GM10847 (cell line): Measurements from ENCODE around the gene CDC42BPG.

Experiments
- POLR2A ChIP-seq: IDR thresholded peaks from 2 replicates; pipeline ENCODE4 v1.6.1; 2011; ENCODE audit not compliant: insufficient read length; ENCODE audit errors: extremely low read depth

Gene CDC42BPG

DNA sequence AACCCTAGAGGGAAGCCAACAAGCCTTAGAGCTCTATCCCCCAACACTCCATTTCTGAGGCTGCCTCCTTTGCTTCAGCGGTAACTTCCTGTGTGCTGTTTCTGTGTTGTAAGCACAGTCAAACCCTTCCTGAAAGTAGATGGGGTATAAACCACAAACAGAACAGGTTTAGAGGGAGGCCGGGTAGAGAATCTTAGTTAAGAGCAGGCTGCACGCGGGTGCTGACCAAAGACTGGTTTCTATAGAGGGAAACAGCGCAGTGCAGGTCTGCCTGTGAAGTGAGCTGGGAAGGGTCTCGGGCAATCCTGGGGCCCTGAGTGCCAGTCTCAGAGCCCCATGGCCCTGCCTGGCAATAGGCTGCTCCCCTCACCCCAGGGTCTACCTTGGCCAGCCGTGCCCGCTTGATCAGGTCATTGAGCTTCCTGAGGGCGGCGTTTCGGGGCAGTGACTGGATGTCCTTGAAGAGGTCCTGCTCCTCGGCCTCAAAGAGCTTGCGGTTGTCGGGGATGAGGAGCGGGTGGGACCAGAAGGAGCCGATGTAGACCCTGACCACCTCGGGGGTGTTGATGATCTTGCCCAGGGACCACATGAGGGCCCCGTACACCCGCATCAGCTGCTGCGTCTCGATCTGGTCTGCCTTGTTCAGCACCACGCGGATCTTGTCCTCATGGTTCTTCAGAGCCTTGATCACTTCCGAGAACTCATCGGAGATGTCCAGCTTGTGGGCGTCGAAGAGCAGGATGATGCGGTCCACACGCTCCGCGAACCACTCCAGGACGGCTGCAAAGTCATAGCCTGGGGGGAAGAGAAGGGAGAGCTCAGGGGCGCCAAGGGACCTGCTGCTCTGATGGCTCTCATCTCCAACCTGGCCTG, 15.3 kb upstream of the CDC42BPG start:
- peak; percentile 23 for TF ChIP-seq POLR2A

DNA sequence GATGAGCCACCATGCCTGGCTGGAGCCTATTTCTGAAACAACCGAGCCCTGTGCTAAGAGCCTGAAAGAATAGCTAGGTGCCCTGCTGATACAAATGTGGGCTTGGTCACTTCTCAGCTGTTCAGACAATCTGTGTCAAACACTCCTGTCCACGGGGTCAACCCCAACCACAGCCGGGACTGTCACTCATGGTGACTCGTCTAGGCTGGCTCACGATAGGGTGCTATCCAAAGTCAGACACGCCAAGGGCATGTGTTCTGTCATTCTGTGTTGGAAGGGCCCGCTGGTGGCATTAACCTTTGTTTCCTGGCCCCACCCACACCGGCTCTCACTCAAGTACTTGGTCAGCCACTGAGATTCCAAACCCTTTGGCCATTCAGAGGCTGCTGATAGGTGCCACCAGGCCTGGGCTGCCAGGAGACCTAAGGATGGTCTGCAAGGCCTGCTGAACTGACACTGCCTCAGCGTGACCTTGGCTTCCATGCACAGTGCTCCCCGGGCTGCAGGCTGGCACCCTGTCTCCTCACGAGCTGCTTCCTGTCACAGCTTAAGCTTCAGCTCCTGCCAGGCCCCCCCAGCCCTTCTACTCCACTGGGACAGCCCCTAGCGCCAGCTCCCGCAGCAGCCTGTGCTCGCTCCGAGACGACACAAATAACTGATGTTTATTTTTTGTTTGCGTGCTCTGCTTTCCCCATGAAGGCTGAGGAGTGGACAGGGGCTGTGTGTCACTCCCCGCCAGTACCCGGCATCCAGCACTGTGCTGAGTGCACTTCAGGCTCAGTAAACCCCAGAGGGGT, 14.2 kb upstream of the CDC42BPG start:
- no peak for TF ChIP-seq POLR2A

DNA sequence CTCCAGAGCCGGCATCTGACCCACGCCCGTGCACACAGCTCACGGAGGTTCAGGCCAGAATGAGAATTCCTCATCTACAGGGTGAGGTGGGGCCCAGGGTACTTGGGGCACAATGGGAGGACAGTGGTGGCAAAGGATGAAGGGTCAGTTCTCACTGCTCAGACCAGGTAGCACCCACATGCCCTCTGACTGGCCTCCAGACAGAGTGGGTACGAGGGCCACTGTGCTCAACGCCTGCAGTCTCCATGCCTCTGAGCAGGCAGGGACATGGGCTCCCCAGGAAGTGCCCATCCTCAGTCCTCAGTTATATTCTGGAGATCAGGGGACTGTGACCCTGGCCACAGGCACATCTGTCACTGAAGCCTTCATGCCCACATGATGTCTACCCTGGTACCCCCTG, 13.0 kb upstream of the CDC42BPG start:
- no peak for TF ChIP-seq POLR2A

DNA sequence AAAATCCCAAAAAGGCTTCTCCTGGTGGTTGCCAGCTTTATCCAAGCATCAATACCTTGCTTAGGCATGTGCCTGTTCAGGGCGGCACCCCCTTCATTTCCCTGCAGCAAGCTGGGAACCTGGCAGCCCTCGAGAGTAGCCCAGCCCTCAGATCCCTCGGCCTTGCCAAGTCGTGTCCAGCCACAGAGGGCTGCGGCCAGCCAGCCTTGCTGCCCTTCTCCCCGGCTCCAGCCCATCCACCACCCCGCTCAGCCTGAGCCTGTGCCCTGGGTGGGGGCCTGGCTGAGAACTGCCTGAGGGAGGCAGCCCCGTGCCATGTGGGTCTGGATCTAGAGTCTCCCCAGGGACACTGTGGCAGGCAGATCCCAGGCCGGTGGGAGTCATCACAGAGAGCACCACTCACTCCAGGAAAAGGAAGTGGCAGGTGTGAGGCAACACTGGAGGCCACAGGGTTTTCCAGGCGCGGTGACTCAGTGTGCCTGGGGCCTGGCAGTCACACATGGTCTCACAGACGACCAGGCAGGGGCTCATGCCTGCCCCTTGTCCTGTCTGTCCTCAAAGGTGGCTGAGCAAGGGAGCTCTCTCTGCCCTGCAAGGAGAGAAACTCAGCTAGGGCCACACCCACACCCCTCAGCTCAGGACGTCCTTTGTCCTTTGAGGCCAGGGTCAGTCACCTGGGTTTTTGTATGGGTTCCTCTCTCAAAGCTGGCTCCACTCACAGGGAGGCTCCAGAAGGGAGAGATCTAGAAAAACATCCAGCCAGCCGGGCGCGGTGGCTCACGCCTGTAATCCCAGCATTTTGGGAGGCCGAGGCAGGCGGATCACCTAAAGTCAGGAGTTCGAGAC, 12.2 kb upstream of the CDC42BPG start:
- no peak for TF ChIP-seq POLR2A

DNA sequence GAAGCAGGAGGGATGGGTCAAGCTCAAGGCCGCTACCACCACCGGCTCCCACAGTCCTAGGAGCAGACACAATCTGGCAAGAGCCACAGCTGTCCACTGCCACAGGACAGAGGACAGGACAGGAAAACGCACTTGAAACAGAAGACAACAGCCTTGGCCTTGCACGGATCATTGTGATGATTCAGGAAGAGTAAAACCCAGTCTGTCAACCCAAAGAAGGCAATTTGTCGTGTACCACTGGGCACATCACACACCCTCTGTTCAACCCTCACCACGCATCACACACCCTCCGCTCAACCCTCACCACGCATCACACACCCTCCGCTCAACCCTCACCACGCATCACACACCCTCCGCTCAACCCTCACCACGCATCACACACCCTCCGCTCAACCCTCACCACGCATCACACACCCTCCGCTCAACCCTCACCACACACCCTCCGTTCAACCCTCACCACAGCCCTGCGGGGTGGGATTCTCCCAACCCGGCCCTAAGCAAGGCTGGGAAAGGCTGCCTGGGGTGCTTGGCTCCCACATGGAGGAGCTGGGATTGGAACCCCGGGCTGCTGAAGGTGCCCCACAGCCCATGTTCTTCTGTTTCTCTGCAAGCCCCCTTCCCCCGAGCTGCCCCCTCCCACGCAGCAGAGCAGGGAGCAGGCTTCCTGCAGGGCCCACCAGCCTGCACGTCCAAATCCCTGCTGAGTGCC, 11.3 kb upstream of the CDC42BPG start:
- no peak for TF ChIP-seq POLR2A

DNA sequence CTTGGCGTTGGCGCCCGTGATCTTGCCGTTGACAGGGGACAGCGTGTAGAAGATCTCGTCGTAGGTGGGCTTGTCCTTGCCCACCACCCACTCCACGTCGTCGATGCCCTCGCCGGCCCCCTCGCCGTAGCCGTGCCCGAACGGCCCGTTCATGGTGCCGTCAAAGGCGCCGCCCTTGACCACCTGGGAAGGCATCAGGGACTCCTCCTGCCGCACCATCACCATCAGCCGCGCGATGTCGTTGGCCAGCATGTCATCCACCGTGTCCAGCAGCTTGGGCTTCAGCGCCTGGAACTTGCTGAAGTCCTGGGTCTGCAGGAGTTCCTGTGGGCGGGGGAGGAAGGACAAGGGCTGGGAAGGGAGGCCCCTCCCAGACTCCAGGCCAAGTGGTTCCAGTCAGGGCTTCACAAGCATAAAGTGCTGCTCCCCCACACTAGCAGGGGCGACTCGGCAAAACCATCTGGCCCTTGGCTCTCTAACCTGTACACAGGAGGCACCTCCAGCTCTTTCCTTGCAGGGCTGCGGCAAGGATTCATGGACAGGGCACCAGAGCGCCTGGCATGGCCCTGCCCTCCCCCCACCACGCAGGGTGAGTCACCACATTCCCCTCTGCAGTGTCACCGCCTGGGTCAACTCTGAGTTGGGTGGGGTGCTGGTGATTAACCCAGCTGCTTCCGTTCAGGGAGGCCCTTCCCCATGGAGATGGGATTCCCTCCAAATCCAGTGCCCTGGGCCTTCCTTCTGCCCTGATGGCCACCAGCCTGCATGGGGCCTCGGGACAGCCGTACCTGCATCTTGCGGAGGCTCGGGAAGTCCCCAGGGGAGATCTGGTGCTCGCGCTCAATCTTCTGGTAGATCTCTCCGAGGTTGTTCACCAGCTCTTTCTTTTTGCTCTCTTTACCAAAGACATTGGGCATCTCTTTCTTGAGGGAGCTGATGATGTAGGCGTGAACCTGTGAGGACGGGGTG, 10.4 kb upstream of the CDC42BPG start:
- no peak for TF ChIP-seq POLR2A

DNA sequence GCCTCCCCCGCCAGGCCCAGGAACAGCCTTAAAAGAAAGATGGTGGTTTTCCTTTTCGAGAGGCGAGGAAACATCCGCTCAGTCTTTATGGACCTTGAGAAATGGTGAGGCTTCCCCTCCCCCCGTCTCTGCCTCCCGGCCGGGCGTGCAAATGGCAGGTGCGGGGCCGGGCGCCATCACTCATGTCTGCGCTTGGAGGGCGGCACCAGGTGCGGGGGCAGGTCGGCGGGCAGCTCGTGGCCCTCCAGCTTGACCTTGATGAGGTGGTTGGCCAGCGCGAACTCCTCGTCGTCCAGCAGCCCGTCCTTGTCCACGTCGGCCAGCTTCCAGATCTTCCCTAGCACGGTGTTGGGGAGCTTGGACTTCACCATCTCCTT, 9.7 kb upstream of the CDC42BPG start:
- TF ChIP-seq POLR2A, result no peak

DNA sequence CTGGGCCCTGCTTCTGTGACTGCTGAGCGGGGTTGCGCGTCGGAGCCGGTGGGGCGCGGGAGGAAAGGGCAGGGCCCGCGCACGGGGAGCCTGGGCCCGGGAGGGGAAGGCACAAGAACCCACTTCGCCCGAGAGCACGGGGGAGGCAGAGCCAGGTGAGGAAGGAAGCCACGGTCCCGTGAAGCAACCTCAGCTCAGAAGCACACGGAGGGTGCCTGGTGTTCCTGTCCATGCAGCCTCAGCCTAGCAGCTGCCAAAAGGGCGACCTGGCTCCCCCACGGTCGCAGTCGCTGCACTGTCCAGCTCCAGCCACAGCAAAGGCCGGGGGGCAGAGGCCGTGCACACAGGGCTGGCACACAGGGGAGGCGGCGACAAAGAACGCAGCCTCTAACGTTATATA, 9.3 kb upstream of the CDC42BPG start:
- no peak for TF ChIP-seq POLR2A

DNA sequence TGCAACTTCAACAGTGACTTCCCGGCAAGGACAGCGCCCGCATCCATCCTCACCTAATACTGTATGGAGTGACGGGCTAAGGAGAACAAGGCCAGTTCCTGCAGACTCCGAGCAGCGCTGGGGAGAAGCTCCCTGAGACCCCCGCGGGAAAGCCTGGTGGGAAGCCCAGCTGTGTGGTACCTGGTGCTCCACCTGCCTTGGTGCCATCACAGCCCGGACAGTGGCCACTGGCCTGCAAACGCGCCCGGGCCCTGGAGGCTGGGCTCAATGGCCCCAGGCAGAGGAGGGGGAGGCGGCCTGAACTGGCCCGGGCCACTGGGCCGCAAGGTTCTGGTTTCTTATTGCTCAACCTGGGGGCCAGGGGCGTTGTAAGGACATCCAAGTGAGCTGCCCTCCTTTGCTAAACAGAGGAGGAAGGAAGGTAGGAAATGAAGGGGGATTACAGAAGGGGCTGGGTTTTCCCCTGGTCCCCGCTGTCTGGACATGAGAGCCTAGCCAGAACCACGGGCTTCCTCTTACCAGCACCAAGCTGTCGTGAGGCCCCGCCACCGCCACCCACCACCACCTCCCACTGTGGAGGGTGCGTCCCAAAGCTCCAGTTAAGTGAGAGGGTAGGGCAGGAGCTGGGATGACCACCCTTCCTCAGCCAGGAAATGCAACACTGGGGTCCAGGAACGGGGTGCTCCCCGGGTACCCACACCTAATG, 8.5 kb upstream of the CDC42BPG start:
- no peak for TF ChIP-seq POLR2A

DNA sequence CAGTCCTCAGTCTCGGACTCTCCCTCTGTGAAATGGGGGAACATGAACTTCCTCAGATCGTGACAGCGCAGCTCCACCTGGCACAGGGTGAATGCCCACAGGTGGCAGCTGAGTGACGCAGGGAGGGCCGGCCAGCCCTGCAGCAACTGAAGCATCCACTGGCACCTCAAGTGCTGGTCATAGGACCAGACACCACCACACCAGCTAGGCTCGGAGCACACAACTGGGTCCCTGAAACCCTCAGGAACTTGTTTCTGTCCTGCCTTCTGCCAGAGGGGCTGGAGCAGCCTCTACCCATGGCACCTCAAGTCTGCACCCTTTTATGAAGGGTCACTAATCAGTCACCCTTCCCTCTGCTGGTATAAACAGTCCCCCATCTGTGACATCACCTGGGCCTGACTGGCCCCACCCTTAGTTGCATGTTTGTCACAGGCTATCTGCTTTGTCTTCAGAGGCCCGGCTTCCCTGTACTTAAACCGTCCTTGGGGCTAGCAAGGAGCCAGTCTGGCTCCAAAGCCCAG, 7.4 kb upstream of the CDC42BPG start:
- no peak for TF ChIP-seq POLR2A

DNA sequence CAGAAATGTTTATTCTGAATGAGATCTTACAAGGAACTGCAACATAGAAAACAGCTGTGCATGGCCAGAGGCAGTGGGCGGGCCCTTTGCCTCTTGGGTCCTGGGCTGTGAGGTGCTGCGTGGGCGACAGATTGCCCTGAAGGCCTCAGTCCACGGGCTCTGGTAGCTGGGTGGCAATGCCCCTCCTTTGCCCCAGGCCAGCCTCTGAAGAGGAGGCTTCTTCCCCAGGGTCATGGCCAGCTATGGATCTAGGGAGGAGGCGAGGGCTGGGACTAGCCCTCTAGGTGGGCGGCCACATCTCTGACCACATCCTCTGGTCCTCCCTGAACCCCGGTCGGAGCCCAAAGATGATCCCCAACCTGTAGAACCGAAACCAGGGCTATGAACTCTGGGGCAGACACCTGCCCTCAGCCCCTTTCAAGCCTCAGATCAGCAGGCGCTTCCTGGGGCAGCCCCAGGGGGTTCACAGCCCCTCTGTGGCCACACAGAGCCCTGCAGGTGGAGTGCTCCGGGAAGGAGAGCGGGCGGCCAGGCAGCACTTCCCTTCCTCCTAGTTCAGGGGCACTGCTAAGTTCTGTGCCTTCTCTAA, 6.6 kb upstream of the CDC42BPG start:
- peak; percentile 16 for TF ChIP-seq POLR2A

DNA sequence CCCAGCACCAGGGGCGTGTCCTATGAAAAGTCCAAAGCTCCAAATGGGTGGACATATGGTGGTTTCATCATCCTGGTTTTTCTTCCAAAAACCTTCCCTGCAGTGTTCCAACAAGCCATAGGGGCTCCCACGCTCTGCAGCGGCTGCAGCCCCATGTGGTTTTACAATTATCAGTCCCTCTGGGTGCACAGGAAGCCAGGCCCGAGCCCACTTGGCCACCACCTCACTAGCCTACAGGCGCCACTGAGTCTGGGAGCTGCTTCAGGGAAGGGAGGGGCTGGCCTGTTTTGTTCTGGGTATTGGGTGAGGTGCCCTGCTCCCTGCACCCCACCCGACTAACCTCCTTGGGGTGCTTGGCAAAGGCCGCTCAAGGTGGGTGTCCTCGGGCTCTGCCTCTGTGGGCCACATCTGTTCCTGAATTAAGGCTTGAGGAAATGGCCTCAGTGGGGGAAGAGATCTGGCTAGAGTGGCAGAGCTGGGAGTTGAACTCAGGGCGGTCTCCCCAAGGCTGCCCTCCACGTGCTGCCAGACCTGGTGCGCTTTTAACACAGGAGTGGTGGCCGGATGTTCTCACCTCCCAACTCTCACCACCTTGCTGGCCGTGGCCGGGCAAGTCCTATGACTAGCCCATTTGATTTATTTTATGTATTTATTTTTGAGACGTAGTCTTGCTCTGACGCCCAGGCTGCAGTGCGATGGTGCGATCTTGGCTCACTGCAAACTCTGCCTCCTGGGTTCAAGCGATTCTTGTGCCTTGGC, 5.3 kb upstream of the CDC42BPG start:
- no peak for TF ChIP-seq POLR2A
